Measurements from ENCODE around the gene VMAC. TPM values are rescaled to one million over a fixed set of nuclear protein-coding genes. Genes with fewer than 3 reads are reported as not detected.

VMAC gene
- total and polyA plus RNA-seq, 2 of the 13 experiments (the other 11 are each of a cell fraction or from before 2014, with no cell fraction given), result 2.4 TPM

GRCh38 chr19:5891938-5892771 lies 12.5 kb upstream of the VMAC start (continued):
- TF ChIP-seq BORCS8-MEF2B (CRISPR knock-in tag; IDR thresholded peaks at IDR 0.05) (0 out of 2 replicates have a peak, but pooled peaks have one; percentile 49), KDM6A (CRISPR knock-in tag; IDR thresholded peaks at IDR 0.05; ENCODE audit: low read depth) (0 out of 2 replicates have a peak, but pooled peaks have one; percentile 13), KAT7 (CRISPR knock-in tag; IDR thresholded peaks at IDR 0.05; ENCODE audit: borderline replicate concordance) (peak; percentile 26; the same call in 1 of the 2 replicates), IKZF1 (IDR thresholded peaks at IDR 0.05) (no peak), ARNTL (CRISPR knock-in tag; IDR thresholded peaks at IDR 0.05) (no peak), ZNF773 (CRISPR knock-in tag; IDR thresholded peaks at IDR 0.05; ENCODE audit: borderline replicate concordance) (no peak), RXRA (CRISPR knock-in tag; IDR thresholded peaks at IDR 0.05) (peak; percentile 10; the same call in 1 of the 2 replicates), TP53 (CRISPR knock-in tag; conservative IDR thresholded peaks at IDR 0.05) (no peak), HBP1 (CRISPR knock-in tag; IDR thresholded peaks at IDR 0.05; ENCODE audit: low read depth) (0 out of 2 replicates have a peak, but pooled peaks have one; percentile 30), AKNA (CRISPR knock-in tag; IDR thresholded peaks at IDR 0.05; ENCODE audit: borderline replicate concordance) (no peak), GATAD1 (CRISPR knock-in tag; IDR thresholded peaks at IDR 0.05) (peak; percentile 49; the same call in 1 of the 2 replicates), ETV5 (CRISPR knock-in tag; IDR thresholded peaks at IDR 0.05; ENCODE audit: borderline replicate concordance) (no peak; the same call in 1 of the 2 replicates), ZNF101 (CRISPR knock-in tag; IDR thresholded peaks at IDR 0.05; ENCODE audit: borderline replicate concordance, low read depth) (no peak), TGIF2 (CRISPR knock-in tag; IDR thresholded peaks at IDR 0.05) (0 out of 2 replicates have a peak, but pooled peaks have one; percentile 28), SOX13 (IDR thresholded peaks at IDR 0.05) (no peak), SOX13 (CRISPR knock-in tag; conservative IDR thresholded peaks at IDR 0.05 in 1 of 2, IDR thresholded peaks at IDR 0.05 in 1 of 2) (peak in 1 of 2 experiments; percentile 37; a peak in 2 of 4 replicates), SNRNP70 (IDR thresholded peaks at IDR 0.05; ENCODE audit: low read depth, low read length) (no peak), ZBTB2 (CRISPR knock-in tag; IDR thresholded peaks at IDR 0.05; ENCODE audit: low read depth) (no peak), NR3C1 (CRISPR knock-in tag; IDR thresholded peaks at IDR 0.05) (no peak)
